Fibroblast of skin of left biceps (primary cell): ENCODE measurements around the gene ATG2A.
"Not testable (repeated sequence)": the region's sequence is repeated elsewhere in the genome, so short reads cannot be mapped to it uniquely, and the experiment has no call there.

Experiments
- DNase-seq, 2 experiments: peaks; one replicate each; pipeline ENCODE4 v3.0.0-alpha.2; 2013; ENCODE audit warnings: low read depth in 2 of 2

Gene ATG2A

DNA sequence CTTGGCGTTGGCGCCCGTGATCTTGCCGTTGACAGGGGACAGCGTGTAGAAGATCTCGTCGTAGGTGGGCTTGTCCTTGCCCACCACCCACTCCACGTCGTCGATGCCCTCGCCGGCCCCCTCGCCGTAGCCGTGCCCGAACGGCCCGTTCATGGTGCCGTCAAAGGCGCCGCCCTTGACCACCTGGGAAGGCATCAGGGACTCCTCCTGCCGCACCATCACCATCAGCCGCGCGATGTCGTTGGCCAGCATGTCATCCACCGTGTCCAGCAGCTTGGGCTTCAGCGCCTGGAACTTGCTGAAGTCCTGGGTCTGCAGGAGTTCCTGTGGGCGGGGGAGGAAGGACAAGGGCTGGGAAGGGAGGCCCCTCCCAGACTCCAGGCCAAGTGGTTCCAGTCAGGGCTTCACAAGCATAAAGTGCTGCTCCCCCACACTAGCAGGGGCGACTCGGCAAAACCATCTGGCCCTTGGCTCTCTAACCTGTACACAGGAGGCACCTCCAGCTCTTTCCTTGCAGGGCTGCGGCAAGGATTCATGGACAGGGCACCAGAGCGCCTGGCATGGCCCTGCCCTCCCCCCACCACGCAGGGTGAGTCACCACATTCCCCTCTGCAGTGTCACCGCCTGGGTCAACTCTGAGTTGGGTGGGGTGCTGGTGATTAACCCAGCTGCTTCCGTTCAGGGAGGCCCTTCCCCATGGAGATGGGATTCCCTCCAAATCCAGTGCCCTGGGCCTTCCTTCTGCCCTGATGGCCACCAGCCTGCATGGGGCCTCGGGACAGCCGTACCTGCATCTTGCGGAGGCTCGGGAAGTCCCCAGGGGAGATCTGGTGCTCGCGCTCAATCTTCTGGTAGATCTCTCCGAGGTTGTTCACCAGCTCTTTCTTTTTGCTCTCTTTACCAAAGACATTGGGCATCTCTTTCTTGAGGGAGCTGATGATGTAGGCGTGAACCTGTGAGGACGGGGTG, 62.2 kb downstream of the ATG2A start:
- peak; percentile 37 to 44 for DNase-seq

DNA sequence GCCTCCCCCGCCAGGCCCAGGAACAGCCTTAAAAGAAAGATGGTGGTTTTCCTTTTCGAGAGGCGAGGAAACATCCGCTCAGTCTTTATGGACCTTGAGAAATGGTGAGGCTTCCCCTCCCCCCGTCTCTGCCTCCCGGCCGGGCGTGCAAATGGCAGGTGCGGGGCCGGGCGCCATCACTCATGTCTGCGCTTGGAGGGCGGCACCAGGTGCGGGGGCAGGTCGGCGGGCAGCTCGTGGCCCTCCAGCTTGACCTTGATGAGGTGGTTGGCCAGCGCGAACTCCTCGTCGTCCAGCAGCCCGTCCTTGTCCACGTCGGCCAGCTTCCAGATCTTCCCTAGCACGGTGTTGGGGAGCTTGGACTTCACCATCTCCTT, 62.9 kb downstream of the ATG2A start:
- no peak for DNase-seq

DNA sequence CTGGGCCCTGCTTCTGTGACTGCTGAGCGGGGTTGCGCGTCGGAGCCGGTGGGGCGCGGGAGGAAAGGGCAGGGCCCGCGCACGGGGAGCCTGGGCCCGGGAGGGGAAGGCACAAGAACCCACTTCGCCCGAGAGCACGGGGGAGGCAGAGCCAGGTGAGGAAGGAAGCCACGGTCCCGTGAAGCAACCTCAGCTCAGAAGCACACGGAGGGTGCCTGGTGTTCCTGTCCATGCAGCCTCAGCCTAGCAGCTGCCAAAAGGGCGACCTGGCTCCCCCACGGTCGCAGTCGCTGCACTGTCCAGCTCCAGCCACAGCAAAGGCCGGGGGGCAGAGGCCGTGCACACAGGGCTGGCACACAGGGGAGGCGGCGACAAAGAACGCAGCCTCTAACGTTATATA, 63.3 kb downstream of the ATG2A start:
- no peak for DNase-seq

DNA sequence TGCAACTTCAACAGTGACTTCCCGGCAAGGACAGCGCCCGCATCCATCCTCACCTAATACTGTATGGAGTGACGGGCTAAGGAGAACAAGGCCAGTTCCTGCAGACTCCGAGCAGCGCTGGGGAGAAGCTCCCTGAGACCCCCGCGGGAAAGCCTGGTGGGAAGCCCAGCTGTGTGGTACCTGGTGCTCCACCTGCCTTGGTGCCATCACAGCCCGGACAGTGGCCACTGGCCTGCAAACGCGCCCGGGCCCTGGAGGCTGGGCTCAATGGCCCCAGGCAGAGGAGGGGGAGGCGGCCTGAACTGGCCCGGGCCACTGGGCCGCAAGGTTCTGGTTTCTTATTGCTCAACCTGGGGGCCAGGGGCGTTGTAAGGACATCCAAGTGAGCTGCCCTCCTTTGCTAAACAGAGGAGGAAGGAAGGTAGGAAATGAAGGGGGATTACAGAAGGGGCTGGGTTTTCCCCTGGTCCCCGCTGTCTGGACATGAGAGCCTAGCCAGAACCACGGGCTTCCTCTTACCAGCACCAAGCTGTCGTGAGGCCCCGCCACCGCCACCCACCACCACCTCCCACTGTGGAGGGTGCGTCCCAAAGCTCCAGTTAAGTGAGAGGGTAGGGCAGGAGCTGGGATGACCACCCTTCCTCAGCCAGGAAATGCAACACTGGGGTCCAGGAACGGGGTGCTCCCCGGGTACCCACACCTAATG, 64.1 kb downstream of the ATG2A start:
- no peak for DNase-seq

DNA sequence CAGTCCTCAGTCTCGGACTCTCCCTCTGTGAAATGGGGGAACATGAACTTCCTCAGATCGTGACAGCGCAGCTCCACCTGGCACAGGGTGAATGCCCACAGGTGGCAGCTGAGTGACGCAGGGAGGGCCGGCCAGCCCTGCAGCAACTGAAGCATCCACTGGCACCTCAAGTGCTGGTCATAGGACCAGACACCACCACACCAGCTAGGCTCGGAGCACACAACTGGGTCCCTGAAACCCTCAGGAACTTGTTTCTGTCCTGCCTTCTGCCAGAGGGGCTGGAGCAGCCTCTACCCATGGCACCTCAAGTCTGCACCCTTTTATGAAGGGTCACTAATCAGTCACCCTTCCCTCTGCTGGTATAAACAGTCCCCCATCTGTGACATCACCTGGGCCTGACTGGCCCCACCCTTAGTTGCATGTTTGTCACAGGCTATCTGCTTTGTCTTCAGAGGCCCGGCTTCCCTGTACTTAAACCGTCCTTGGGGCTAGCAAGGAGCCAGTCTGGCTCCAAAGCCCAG, 65.1 kb downstream of the ATG2A start:
- DNase-seq: no peak

- no peak for DNase-seq
Measured at GRCh38 chr11:64850979-64851567, 65.9 kb downstream of the ATG2A start.

DNA sequence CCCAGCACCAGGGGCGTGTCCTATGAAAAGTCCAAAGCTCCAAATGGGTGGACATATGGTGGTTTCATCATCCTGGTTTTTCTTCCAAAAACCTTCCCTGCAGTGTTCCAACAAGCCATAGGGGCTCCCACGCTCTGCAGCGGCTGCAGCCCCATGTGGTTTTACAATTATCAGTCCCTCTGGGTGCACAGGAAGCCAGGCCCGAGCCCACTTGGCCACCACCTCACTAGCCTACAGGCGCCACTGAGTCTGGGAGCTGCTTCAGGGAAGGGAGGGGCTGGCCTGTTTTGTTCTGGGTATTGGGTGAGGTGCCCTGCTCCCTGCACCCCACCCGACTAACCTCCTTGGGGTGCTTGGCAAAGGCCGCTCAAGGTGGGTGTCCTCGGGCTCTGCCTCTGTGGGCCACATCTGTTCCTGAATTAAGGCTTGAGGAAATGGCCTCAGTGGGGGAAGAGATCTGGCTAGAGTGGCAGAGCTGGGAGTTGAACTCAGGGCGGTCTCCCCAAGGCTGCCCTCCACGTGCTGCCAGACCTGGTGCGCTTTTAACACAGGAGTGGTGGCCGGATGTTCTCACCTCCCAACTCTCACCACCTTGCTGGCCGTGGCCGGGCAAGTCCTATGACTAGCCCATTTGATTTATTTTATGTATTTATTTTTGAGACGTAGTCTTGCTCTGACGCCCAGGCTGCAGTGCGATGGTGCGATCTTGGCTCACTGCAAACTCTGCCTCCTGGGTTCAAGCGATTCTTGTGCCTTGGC, 67.2 kb downstream of the ATG2A start:
- DNase-seq: no peak

- DNase-seq: no peak
Measured at GRCh38 chr11:64848826-64849597, 68.0 kb downstream of the ATG2A start.

DNA sequence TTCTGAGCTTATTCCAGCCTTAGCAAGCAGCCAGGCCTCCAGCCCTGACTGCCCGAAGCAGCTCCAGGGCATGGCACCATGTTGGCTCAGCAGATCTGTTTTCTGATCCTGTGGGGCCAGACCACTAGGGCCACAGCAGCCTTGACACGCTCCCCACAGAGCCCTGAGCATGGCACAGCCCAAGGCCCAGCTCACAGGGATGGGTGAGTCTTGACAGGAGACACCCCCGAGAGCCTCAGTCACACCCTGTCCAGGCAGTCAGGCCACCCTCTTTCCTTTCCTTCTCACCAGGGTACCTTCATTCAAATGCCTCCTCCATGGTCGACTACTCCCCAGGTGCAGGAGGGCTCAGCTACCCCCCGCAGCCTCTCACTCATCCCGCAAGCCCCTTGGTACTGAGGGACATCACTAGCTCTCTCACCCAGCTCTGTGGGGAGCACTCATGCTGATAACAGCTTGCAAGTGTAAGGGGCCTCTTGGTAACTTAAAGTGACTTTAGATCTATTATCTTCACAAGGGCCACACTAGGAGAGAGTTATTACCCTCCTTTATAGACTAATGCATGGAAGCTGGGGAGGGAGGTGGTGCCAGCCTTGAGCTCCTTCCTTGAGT, 68.7 kb downstream of the ATG2A start:
- DNase-seq: no peak

- DNase-seq: peak; percentile 67 to 75
Measured at GRCh38 chr11:64846998-64847666, 69.9 kb downstream of the ATG2A start.

GRCh38 chr11:64845776-64846129, 71.3 kb downstream of the ATG2A start:
- DNase-seq: not testable (repeated sequence)

GRCh38 chr11:64845129-64845775, 71.8 kb downstream of the ATG2A start:
- DNase-seq: no peak
